NCI-H345 (cell line): ENCODE data around the gene SERPINB1.
"Not testable (repeated sequence)": the region's sequence is repeated elsewhere in the genome, so short reads cannot be mapped to it uniquely, and the experiment has no call there.

Source experiments
- DNase-seq: peaks from one replicate; lab custom pipeline; 2025; lab: John Stamatoyannopoulos, UW

SERPINB1 gene

GRCh38 chr6:2866171-2866846 lies 24.6 kb upstream of the SERPINB1 start:
- no peak for DNase-seq

- no peak for DNase-seq
Observed at GRCh38 chr6:2865694-2866151, 24.1 kb upstream of the SERPINB1 start.

DNA sequence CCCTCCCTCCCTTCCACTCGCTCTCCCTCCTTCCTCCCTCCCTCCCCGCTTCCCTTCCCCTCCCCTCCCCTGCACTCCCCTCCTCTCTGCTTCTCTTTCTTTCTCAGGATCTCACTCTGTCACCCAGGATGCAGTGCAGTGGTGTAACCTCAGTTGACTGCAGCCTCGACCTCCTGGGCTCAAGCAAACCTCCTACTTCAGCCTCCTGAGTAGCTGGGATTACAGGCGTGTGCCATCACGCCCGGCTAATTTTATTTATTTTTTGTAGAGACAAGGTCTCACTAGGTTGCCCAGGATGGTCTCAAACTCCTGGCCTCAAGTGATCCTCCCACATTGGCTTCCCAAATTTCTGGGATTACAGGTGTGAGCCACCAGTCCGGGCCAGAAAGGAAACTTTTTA lies 23.6 kb upstream of the SERPINB1 start:
- DNase-seq: no peak

DNA sequence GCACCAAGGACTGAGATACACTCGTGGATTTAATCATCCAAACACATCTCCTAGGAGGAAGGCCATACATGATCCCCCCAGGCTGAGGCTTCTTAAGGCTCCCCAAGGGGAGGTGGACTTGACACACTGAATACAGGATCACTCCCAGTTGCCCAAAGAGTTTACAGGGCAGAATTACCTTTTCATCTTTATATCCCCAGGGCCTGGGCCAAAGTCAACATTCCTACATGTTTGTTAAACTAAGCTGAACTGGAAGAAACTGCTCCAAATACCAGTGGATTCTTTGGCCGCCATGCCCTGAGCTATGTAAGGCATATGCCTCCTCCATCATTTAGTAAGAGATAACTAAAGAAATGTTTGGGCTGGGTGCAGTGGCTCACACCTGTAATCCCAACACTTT lies 22.2 kb upstream of the SERPINB1 start:
- no peak for DNase-seq

DNA sequence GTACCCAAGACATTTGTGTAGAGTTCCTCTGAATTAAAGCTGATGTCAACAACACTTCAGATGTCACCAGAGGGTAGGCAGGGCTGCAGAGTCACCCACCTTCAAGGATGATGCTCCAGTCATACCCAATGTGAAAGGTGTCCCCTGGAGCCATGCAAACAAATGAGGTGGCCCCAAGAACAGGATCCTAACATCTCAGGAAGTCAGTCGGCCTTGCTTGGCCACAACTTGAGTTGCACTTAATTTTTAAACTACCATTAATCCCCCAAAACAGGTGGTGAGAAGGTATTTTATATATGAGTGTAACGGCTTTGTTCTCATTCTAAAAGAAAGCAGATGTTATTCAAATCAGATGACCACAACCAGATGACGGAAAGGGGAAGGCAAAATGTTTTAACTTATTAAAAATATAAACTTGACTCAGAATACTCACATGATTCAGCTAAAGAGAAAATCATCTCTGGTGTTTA lies 21.1 kb upstream of the SERPINB1 start:
- no peak for DNase-seq

GRCh38 chr6:2861822-2862164 lies 20.1 kb upstream of the SERPINB1 start:
- DNase-seq: no peak

DNA sequence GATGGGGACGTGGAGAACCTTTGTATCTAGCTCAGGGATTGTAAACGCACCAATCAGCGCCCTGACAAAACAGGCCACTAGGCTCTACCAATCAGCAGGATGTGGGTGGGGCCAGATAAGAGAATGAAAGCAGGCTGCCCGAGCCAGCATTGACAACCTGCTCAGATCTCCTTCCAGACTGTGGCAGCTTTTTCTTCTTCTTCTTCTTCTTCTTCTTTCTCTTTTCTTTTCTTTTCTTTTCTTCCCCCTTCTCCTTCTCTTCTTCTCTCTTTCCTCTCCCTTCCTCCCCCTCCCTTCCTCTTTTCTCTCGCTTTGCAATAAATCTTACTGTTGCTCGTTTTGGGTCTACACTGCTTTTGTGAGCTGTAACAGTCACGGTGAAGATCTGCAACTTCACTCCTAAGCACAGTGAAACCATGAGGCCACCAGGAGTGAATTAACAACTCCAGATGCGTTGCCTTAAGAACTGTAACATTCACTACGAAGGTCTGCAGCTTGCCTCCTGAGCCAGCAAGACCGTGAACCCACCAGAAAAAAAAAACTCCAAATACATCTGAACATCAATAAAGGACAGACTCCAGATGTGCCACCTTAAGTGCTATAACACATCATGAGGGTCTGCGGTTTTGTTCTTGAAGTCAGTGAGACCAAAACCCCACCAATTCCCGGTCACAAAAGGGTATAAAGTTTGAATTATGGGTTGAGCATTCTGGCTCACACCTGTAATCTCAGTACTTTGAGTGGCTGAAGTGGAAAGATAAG lies 19.6 kb upstream of the SERPINB1 start:
- no peak for DNase-seq

DNA sequence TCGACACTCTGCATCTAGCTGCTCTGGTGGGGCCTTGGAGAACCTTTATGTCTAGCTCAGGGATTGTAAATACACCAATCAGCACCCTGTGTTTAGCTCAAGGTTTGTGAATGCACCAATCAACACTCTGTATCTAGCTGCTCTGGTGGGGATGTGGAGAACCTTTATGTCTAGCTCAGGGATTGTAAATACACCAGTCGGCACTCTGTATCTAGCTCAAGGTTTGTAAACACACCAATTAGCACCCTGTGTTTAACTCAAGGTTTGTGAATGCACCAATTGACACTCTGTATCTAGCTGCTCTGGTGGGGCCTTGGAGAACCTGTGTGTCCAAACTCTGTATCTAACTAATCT lies 19.0 kb upstream of the SERPINB1 start:
- not testable (repeated sequence) for DNase-seq

DNA sequence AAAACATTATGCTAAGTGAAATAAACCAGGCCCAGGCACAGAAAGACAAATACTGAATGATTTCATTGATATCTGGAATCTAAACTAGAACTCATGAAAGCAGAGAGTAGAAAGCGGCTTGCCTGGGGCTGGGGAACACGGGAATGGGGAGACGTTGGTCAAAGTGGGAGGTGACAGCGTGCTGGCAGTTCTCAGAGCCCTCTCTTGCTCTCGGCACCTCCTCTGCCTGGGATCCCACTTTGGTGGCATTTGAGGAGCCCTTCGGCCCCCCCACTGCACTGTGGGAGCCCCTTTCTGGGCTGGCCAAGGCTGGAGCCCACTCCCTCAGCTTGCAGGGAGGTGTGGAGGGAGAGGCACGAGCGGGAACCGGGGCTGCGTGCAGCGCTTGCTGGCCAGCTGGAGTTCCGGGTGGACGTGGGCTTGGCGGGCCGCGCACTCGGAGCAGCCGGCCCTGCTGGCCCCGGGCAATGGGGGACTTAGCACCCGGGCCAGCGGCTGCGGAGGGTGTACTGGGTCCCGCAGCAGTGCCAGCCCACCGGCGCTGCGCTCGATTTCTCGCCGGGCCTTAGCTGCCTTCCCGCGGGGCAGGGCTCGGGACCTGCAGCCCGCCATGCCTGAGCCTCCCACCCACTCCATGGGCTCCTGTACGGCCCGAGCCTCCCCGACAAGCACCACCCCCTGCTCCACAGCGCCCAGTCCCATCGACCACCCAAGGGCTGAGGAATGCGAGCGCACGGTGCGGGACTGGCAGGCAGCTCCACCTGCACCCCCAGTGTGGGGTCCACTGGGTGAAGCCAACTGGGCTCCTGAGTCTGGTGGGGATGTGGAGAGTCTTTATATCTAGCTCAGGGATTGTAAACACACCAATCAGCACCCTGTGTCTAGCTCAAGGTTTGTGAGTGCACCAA lies 18.4 kb upstream of the SERPINB1 start:
- not testable (repeated sequence) for DNase-seq

DNA sequence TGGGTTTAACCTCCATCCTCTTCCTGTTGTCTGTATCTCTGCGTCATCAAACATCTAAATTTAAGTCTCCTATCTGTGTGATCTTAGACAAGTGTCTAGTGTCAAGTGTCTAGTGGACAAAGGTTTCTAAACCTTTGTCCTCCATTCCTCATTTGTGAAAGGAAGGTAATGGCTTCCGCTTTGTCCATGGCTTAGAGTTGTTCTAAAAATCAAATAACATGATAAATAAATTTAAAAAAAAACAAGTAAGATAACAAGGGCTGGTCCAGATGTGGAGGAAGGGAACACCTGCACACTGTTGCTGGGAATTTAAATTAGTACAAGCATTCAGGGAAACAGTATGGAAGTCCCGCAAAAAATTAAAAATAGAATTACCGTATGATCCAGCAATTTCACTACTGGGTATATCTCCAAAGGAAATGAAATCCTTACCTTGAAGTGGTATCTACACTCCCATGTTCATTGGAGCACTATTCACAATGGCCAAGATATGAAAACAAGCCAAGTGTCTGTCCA lies 17.6 kb upstream of the SERPINB1 start:
- no peak for DNase-seq

GRCh38 chr6:2857580-2858337 lies 16.1 kb upstream of the SERPINB1 start:
- no peak for DNase-seq

DNA sequence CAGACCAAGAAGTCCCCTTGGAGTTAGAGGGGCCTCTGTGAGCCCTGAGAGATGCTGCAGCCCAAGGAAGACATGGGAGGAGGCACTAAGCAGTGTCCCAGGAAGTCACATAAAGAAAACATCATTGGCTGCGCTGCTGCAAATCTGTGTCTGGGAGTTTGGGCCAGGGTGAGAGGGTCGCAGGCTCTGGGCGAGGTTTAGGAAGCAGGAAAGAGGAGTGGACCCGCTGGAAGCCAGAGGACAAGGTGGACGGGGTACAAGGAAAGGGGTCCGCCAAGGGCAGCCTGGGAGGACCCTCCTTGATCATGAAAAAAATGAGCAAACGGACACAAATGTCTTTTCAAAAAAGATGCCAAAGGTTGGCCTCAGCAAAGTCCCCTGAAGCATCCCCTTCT lies 15.5 kb upstream of the SERPINB1 start:
- DNase-seq: no peak

- DNase-seq: no peak
Observed at GRCh38 chr6:2855061-2855519, 13.4 kb upstream of the SERPINB1 start.

GRCh38 chr6:2854396-2854982 lies 12.8 kb upstream of the SERPINB1 start:
- DNase-seq: no peak

DNA sequence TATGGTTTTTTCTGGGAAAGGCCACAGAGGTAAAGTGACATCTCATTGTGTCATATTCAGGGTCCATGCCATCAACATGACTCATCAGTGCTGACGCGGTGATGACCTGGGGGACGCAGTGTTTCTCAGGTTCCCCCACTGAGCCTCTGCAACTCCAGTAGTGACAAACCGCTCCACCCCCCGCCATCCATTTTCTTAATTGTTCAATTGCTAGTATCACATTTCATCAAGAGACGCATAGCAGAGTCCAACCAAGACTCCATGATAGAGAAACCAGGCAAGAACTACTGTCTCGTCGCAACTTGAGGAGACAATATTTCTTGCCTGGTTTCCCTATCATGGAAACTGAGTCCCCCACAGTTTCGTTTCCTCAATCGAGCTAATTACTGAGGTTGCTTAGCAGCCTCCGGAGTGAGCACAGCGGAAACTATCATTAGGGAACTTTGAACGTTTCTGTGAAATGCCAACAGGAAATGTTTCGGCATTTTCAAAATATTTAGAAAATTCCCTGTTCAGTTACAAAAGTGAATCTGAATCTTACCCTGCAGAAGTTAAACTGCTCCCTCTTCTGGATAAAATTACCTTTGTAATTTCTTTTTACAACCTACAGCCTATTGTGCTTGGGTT lies 12.2 kb upstream of the SERPINB1 start:
- DNase-seq: no peak

DNA sequence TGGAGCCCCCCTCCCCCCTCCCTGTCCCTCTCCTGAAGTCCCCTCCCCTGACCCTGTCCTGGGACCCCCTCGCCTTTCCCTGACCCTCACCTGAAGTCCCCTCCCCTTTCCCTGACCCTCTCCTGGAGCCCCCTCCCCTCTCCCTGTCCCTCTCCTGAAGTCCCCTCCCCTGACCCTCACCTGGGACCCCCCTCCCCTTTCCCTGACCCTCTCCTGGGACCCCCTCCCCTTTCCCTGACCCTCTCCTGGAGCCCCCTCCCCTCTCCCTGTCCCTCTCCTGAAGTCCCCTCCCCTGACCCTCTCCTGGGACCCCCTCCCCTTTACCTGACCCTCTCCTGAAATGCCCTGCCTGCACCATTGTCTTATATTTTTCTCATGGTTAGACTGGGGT lies 11.7 kb upstream of the SERPINB1 start:
- not testable (repeated sequence) for DNase-seq

DNA sequence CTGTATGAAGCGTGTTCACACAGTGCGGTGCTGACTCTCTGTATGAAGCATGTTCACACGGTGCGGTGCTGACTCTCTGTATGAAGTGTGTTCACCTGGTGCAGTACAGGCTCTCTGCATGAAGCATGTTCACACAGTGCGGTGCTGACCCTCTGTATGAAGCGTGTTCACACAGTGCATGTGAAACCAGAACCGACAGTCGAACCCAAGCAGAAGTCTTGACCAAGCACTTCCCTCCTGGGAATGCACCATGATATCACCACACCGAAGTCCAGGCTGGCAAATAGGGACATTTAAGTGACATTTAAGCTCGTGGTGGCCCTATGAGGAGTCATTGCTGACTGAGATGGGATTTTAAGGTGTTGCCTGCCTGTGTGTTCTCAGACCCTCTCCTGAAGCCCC lies 11.3 kb upstream of the SERPINB1 start:
- DNase-seq: no peak

DNA sequence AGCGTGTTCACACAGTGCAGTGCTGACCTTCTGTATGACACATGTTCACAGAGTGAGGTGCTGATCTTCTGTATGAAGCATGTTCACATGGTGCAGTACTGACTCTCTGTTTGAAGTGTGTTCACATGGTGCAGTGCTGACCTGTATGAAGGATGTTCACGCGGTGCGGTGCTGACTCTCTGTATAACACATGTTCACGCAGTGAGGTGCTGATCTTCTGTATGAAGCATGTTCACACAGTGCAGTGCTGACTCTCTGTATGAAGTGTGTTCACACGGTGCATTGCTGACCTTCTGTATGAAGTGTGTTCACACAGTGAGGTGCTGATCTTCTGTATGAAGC lies 10.8 kb upstream of the SERPINB1 start:
- no peak for DNase-seq

DNA sequence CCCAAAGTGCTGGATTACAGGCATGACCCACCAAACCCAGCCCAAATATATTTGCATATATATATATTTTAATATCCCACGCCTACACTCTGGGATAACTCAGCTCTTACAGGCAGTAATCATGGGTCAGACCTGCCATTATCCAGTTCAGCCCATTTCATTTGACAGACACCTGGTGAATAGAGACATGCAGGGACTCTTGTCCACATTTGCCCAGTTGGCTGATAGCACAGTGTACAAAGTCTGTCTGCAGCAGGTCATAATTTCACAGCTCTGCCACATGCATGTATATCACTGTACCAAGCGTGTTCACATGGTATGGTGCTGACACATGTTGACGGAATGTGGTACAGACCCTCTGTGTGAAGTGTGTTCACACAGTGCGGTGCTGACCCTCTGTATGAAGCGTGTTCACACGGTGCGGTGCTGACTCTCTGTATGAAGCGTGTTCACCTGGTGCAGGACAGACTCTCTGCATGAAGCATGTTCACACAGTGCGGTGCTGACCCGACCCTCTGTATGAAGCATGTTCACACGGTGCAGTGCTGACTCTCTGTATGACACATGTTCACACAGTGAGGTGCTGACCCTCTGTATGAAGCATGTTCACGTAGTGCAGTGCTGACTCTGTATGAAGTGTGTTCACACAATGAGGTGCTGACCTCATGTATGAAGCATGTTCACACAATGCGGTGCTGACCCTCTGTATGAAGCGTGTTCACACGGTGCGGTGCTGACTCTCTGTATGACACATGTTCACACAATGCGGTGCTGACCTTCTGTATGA lies 10.3 kb upstream of the SERPINB1 start:
- no peak for DNase-seq

DNA sequence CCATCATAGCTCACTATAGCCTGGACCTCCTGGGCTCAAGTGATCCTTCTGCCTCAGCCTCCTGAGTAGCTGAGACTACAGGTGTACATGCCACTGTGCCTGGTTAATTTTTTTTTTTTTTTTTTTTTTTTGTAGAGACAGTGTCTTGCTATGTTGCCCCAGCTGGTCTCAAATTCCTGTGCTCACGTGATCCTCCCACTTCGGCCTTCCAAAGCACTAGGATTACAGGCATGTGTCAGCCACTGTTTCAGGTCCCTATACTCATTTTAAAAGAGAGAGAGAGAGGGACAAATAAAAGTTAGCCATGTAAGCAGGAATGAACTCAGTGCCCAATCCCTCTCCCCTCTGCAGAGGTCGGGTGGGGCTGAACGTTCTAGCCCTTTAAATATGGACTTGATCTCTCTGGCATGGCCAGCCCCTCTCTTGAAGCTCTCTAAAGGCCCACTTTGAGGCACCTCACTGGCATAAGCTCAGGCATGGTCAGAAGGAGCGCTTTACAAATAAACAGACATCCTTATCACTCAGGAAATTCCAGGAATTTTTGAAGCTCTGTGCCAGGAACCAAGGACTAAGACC lies 9.0 kb upstream of the SERPINB1 start:
- no peak for DNase-seq
